PC-9 (cell line): ENCODE results near the gene F5. TPM values are rescaled to one million over a fixed set of nuclear protein-coding genes. Genes with fewer than 3 reads are reported as not detected.

Experiments
- BruUV-seq: library from RNA; stranded (reverse); fragments of 400-500 nt; replicated peaks from 2 replicates; lab custom pipeline; 2021; lab: Mats Ljungman, UMichigan
- CTCF ChIA-PET: fragments of 300-600 bp; sonication (Branson Sonifier 250); formaldehyde crosslinking; loops from one replicate; lab custom pipeline; 2022; ENCODE audit warnings: antibody characterized with exemption; lab: Charles Lee
- POLR2A ChIA-PET: fragments of 300-600 bp; sonication (Branson Sonifier 250); formaldehyde crosslinking; loops from one replicate; lab custom pipeline; 2022; ENCODE audit warnings: antibody characterized with exemption; ENCODE audit not compliant: unreplicated experiment; lab: Charles Lee
- DNase-seq, 2 experiments: peaks; one replicate each; pipeline versions ENCODE4 v3.0.0 to v3.0.0-alpha.2; 2015 to 2022; ENCODE audit warnings: mixed read lengths in 1 of 2
- H2AFZ ChIP-seq: fragments of 200-600 bp; sonication (generic); 2 replicates; pipeline ENCODE4 v1.8.1; 2017; ENCODE audit warnings: antibody characterized with exemption
- H3F3A ChIP-seq: fragments of 200-600 bp; sonication (generic); 2 replicates; pipeline ENCODE4 v1.8.1; 2017; ENCODE audit warnings: antibody characterized with exemption, mild to moderate bottlenecking, low read depth; ENCODE audit not compliant: insufficient read depth
- H3K27ac ChIP-seq: fragments of 200-600 bp; sonication (generic); 2 replicates; pipeline ENCODE4 v1.6.1; 2016; ENCODE audit warnings: mixed run types
- H3K27me3 ChIP-seq: fragments of 200-600 bp; sonication (generic); 2 replicates; pipeline ENCODE4 v1.6.1; 2016; ENCODE audit warnings: low read depth, mixed run types; ENCODE audit not compliant: insufficient read depth
- H3K36me3 ChIP-seq: fragments of 200-600 bp; sonication (generic); 2 replicates; pipeline ENCODE4 v1.6.1; 2016; ENCODE audit warnings: low read depth, mixed run types
- H3K4me1 ChIP-seq: fragments of 200-600 bp; sonication (generic); replicated peaks from 2 replicates; pipeline ENCODE4 v1.6.1; 2016; ENCODE audit warnings: mixed run types; ENCODE audit not compliant: insufficient read depth
- H3K4me2 ChIP-seq: fragments of 200-600 bp; sonication (generic); 2 replicates; pipeline ENCODE4 v1.6.1; 2017; ENCODE audit warnings: mixed run types
- H3K4me3 ChIP-seq: fragments of 200-600 bp; sonication (generic); 2 replicates; pipeline ENCODE4 v1.6.1; 2016; ENCODE audit warnings: mixed run types
- H3K79me2 ChIP-seq: fragments of 200-600 bp; sonication (generic); 2 replicates; pipeline ENCODE4 v1.6.1; 2017; ENCODE audit warnings: low read depth, mixed run types
- H3K9me2 ChIP-seq: fragments of 200-600 bp; sonication (generic); 2 replicates; pipeline ENCODE4 v1.8.1; 2017; ENCODE audit warnings: mild to moderate bottlenecking; ENCODE audit not compliant: insufficient read depth
- H3K9me3 ChIP-seq: fragments of 200-600 bp; sonication (generic); 2 replicates; pipeline ENCODE4 v1.8.1; 2016; ENCODE audit warnings: low read depth; ENCODE audit not compliant: insufficient read depth
- H4K20me1 ChIP-seq: fragments of 200-600 bp; sonication (generic); 2 replicates; pipeline ENCODE4 v1.8.1; 2017; ENCODE audit not compliant: insufficient read depth
- CTCF ChIP-seq: fragments of 200-600 bp; sonication (generic); conservative IDR thresholded peaks from 2 replicates; pipeline ENCODE4 v1.6.1; 2017; ENCODE audit warnings: mixed run types, antibody characterized with exemption, mild to moderate bottlenecking, moderate library complexity
- EZH2 ChIP-seq: fragments of 200-600 bp; sonication (generic); IDR thresholded peaks from 2 replicates; pipeline ENCODE4 v1.8.0; 2017; ENCODE audit warnings: antibody characterized with exemption, low read depth
- intact Hi-C: fragments of 100-400 bp; cut with micrococcal nuclease; formaldehyde crosslinking; loops from one replicate; pipeline ENCODE4 v1.10.0; 2022; ENCODE audit not compliant: unreplicated experiment
- total RNA-seq: library from RNA; stranded (reverse); gene quantifications from 2 replicates; pipeline ENCODE4 v1.2.3, GENCODE V29; 2021

F5 gene
- total RNA-seq, 1 experiment from 2014 or later, result not detected

- Histone ChIP-seq H3F3A (no peaks in the 10 kb centered on the region), H3K36me3 (no peaks in the 10 kb centered on the region), H3K79me2 (no peaks in the 10 kb centered on the region), H3K4me1 (no peaks in the 10 kb centered on the region), H4K20me1 (no peaks in the 10 kb centered on the region), H3K4me2 (no peak overlapping the region), H3K27ac (no peak overlapping the region), H3K4me3 (no peak overlapping the region), H3K27me3 (no peaks in the 10 kb centered on the region), H3K9me3 (no peaks in the 10 kb centered on the region), H2AFZ (no peak overlapping the region), H3K9me2 (no peaks in the 10 kb centered on the region)
- BruUV-seq, result no TSS peak
- peak; percentile 76 for TF ChIP-seq CTCF
- TF ChIP-seq EZH2, result no peak
- CTCF ChIA-PET, result interaction anchor here (0.6 to 1.9 kb wide), 2 partner anchors 111 to 209 kb away, joined by 3 to 13 read pairs; no protein-coding TSS in a partner anchor
- POLR2A ChIA-PET, result no interaction called here
- DNase-seq, result no peak
- intact Hi-C loops, result loop anchor here (1.0 kb wide), 3 partner anchors 75 to 208 kb away; no protein-coding TSS in a partner anchor
Observed at GRCh38 chr1:169601096-169601881, 15.0 kb upstream of the F5 start.

DNA sequence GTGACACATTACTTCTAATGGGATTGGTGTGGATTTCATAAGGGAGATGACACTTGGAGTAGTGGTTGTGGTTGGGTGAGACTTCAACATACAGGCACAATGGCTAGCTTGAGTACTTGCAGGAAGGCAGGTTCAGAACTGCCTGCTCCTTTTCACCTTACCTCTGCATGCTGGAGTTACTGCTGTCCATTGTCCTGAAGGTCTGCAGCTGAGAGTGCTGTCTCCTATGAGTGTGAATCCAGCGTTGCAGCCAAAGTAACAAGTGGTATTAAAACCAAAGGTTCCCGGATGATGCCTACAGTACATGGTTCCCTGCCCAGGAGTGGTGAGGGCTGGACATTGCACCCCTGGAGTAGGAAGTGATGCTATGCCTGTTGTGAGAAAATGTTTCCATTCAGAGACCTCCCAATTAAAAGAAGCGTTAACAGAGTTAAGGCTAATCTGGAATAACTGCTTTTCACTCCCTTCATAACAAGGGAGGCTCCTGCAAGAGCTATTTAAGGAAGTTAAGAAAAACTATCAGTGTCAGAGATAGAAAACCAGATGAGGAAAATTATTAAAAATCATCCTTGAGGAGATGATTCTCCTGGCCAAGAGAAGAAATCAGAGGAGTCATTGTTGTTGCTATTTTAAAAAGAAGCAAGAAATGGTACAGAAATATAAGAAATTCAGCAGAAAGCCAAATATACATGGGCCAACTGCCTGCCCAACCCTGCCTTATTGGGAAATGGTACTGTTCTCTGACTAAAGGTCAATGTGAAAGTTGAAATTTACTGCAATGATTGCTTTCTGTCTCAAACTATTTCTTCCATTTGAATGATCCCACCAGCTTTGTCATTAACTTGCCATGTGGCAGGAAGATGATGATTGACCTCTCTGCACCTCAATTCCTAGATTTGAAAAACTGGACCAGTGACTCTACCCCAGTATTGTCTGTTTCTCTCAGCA, 9.8 kb upstream of the F5 start:
- intact Hi-C loops, result no loop called here
- BruUV-seq, result no TSS peak
- Histone ChIP-seq H3K27ac (no peak overlapping the region), H3K4me2 (no peak overlapping the region), H4K20me1 (no peaks in the 10 kb centered on the region), H3K4me1 (no peaks in the 10 kb centered on the region), H3K4me3 (no peak overlapping the region), H3K27me3 (no peaks in the 10 kb centered on the region), H3K36me3 (no peaks in the 10 kb centered on the region), H3K9me2 (no peaks in the 10 kb centered on the region), H3F3A (no peaks in the 10 kb centered on the region), H3K79me2 (no peaks in the 10 kb centered on the region), H2AFZ (no peak overlapping the region), H3K9me3 (no peaks in the 10 kb centered on the region)
- no peak for DNase-seq
- ChIA-PET CTCF (no interaction called here), POLR2A (no interaction called here)
- TF ChIP-seq EZH2 (no peak), CTCF (no peak)

DNA sequence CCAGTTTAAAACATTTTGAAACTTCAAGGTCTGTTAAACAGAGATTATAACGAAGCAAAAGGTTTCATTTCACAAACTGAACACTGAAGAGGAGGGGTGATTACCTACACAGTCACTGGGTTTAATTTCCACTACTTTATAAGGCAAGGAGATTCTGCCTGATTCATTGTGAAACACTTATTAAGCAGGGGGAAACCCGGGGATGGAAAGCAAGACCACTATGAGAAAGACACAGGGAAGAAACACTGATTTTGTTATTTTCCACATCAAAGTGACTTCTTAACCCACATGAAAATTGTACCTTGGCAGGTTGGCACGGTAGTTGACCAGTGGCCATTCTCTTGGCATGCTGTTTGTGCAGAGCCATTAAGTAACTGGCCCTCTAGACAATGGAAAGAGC, 8.1 kb upstream of the F5 start:
- TF ChIP-seq CTCF, result no peak
- TF ChIP-seq EZH2, result no peak
- H3K36me3 ChIP-seq, result no peaks in the 10 kb centered on the region
- no peak overlapping the region for H2AFZ ChIP-seq
- no peaks in the 10 kb centered on the region for H4K20me1 ChIP-seq
- H3K27me3 ChIP-seq, result no peaks in the 10 kb centered on the region
- H3K4me2 ChIP-seq, result no peak overlapping the region
- no peak for DNase-seq
- BruUV-seq, result no TSS peak
- ChIA-PET CTCF (no interaction called here), POLR2A (no interaction called here)
- H3K79me2 ChIP-seq, result no peaks in the 10 kb centered on the region
- no peak overlapping the region for H3K4me3 ChIP-seq
- H3F3A ChIP-seq, result no peaks in the 10 kb centered on the region
- no peaks in the 10 kb centered on the region for H3K9me3 ChIP-seq
- no peak overlapping the region for H3K27ac ChIP-seq
- intact Hi-C loops, result no loop called here
- H3K9me2 ChIP-seq, result no peaks in the 10 kb centered on the region
- H3K4me1 ChIP-seq, result no peaks in the 10 kb centered on the region
